ENCODE measurements around the gene PKP4. TPM values are rescaled to one million over a fixed set of nuclear protein-coding genes. Genes with fewer than 3 reads are reported as not detected.

The PKP4 gene
- polyA plus RNA-seq, 5 donors = 81.1 to 135 (median 110) TPM

- DNase-seq = no peak
Measured at GRCh38 chr2:158589303-158589702, 132.6 kb downstream of the PKP4 start.

- no peak for DNase-seq
Measured at GRCh38 chr2:158598862-158599517, 142.2 kb downstream of the PKP4 start.

- no peak for DNase-seq
Measured at GRCh38 chr2:158599609-158600008, 142.9 kb downstream of the PKP4 start.

GRCh38 chr2:158600155-158600802 lies 143.5 kb downstream of the PKP4 start:
- DNase-seq = peak; percentile 13 to 24

GRCh38 chr2:158602027-158602426 lies 145.3 kb downstream of the PKP4 start:
- no peak for DNase-seq

- no peak for DNase-seq
Measured at GRCh38 chr2:158603205-158603604, 146.5 kb downstream of the PKP4 start.

- DNase-seq = no peak
Measured at GRCh38 chr2:158603986-158604385, 147.2 kb downstream of the PKP4 start.

GRCh38 chr2:158610059-158610458 lies 153.3 kb downstream of the PKP4 start:
- DNase-seq = no peak

- DNase-seq = no peak
Measured at GRCh38 chr2:158616480-158617000, 159.8 kb downstream of the PKP4 start.

- DNase-seq = no peak
Measured at GRCh38 chr2:158618891-158619490, 162.2 kb downstream of the PKP4 start.

GRCh38 chr2:158619496-158619895 lies 162.7 kb downstream of the PKP4 start:
- DNase-seq = no peak

- no peak for DNase-seq
Measured at GRCh38 chr2:158620656-158621055, 163.9 kb downstream of the PKP4 start.

- no peak for DNase-seq
Measured at GRCh38 chr2:158624071-158624667, 167.4 kb downstream of the PKP4 start.

- DNase-seq = no peak
Measured at GRCh38 chr2:158624961-158625360, 168.2 kb downstream of the PKP4 start.

GRCh38 chr2:158629116-158629515 lies 172.4 kb downstream of the PKP4 start:
- no peak for DNase-seq

GRCh38 chr2:158633261-158633660 lies 176.5 kb downstream of the PKP4 start:
- DNase-seq = no peak

- DNase-seq = no peak
Measured at GRCh38 chr2:158634627-158635026, 177.9 kb downstream of the PKP4 start.

GRCh38 chr2:158635961-158636601 lies 179.3 kb downstream of the PKP4 start:
- DNase-seq = no peak

GRCh38 chr2:158637357-158637756 lies 180.6 kb downstream of the PKP4 start:
- DNase-seq = no peak

GRCh38 chr2:158644139-158644538 lies 187.4 kb downstream of the PKP4 start:
- no peak for DNase-seq

- no peak for DNase-seq
Measured at GRCh38 chr2:158645299-158645698, 188.5 kb downstream of the PKP4 start.

Data from right lung (tissue), 5 donors.